Retinal pigment epithelial cell (primary cell): ENCODE results near the gene HACD2.

Experiments
- DNase-seq: peaks from one replicate; pipeline ENCODE4 v3.0.0-alpha.2; 2010; ENCODE audit warnings: low read depth
- H3K4me3 ChIP-seq: 2 replicates; pipeline ENCODE4 v1.5.1; 2011; ENCODE audit warnings: mild to moderate bottlenecking, low read length, control low read depth, moderate library complexity
- CTCF ChIP-seq: conservative IDR thresholded peaks from 2 replicates; pipeline ENCODE4 v1.5.1; 2011; ENCODE audit warnings: low read depth, low read length, control low read depth, inconsistent platforms

HACD2 gene

GRCh38 chr3:123446610-123447109 lies 138.2 kb downstream of the HACD2 start:
- no peak overlapping the region for H3K4me3 ChIP-seq
- TF ChIP-seq CTCF: no peak
- DNase-seq: no peak

- no peak for TF ChIP-seq CTCF
- H3K4me3 ChIP-seq: no peak overlapping the region
- no peak for DNase-seq
These were observed 138.6 kb downstream of the HACD2 start for GRCh38 chr3:123446210-123446609.

- H3K4me3 ChIP-seq: no peak overlapping the region
- DNase-seq: no peak
- TF ChIP-seq CTCF: no peak
These were observed 139.2 kb downstream of the HACD2 start for GRCh38 chr3:123445702-123446101.

DNA sequence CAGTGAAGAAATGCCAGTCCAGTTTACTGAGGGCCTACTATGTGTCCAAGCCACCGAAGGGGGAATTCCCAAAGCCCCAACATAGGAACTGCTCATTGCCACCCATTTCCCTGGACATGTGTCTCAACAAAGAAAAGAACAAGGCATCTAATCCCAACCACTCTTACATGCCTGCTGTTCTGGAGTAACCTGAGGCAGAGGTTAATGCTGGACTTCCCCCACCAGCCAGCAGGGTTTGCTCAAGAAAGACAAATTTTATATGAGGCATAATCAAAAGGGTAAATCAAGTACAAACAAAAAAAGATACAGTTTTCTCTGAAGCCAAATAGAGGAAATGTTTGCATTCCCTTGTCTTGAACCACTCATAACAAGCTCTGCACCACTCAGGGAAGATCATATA lies 140.1 kb downstream of the HACD2 start:
- no peak overlapping the region for H3K4me3 ChIP-seq
- DNase-seq: no peak
- peak; percentile 28 for TF ChIP-seq CTCF

DNA sequence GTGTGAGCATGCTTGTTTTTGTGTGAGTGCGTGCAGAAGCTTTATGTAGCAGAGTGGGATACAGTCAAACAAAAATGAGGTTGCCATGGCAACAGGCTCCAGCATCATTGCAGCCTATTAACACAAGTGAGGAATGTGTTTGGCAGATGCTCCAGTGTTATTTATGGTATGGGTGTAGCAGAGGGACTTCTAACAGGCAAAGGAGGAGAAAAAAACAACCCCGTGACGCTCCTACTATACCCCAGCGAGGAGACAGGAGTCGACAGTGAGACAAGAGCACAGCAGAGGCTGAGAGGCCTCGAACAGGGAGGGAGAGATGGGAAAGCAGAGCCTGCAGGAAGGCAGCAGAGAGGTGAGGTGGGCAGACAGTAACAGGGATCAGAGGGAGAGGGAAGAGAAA lies 140.8 kb downstream of the HACD2 start:
- no peak for DNase-seq
- no peak overlapping the region for H3K4me3 ChIP-seq
- no peak for TF ChIP-seq CTCF

- TF ChIP-seq CTCF: no peak
- no peak for DNase-seq
- no peak overlapping the region for H3K4me3 ChIP-seq
These were observed 141.9 kb downstream of the HACD2 start for GRCh38 chr3:123442908-123443307.

- TF ChIP-seq CTCF: no peak
- no peak overlapping the region for H3K4me3 ChIP-seq
- no peak for DNase-seq
These were observed 142.7 kb downstream of the HACD2 start for GRCh38 chr3:123442125-123442524.
